IMR-90 (cell line): ENCODE measurements around the gene KCNK6. TPM values are rescaled to one million over a fixed set of nuclear protein-coding genes. Genes with fewer than 3 reads are reported as not detected.

ENCODE experiments used
- ATAC-seq: fragments of 200-7000 bp; cut with Tn5 transposase; 2 replicates; pipeline ENCODE4 v1.9.1; 2020; ENCODE audit warnings: low read depth, mild to moderate bottlenecking, moderate library complexity
- BruUV-seq: library from RNA; stranded (reverse); fragments of 400-500 nt; replicated peaks from 2 replicates; lab custom pipeline; 2021; lab: Mats Ljungman, UMichigan
- CTCF ChIA-PET: fragments of 300-600 bp; formaldehyde crosslinking; extraction: SDS; loops from one replicate; lab custom pipeline; 2021; ENCODE audit warnings: antibody characterized with exemption; lab: Yijun Ruan, JAX
- POLR2A ChIA-PET: fragments of 300-600 bp; sonication (Branson Sonifier 250); formaldehyde crosslinking; loops from one replicate; lab custom pipeline; 2022; ENCODE audit warnings: antibody characterized with exemption; ENCODE audit not compliant: unreplicated experiment; lab: Charles Lee
- DNase-seq: peaks from one replicate; pipeline ENCODE4 v3.0.0; 2013
- H2AFZ ChIP-seq: replicated peaks from 2 replicates; pipeline ENCODE3; 2013; ENCODE audit warnings: low read length, mild to moderate bottlenecking; ENCODE audit not compliant: poor library complexity
- H2AK5ac ChIP-seq: 2 replicates; pipeline ENCODE4 v1.6.1; 2013; ENCODE audit warnings: low read depth, low read length, inconsistent platforms
- H2AK9ac ChIP-seq: replicated peaks from 2 replicates; pipeline ENCODE3; 2013; ENCODE audit warnings: mild to moderate bottlenecking, low read depth, low read length, moderate library complexity; ENCODE audit not compliant: poor library complexity
- H2BK120ac ChIP-seq: 2 replicates; pipeline ENCODE4 v1.6.1; 2013; ENCODE audit warnings: low read depth, low read length, inconsistent platforms
- H2BK15ac ChIP-seq: 3 replicates; pipeline ENCODE4 v1.6.1; 2013; ENCODE audit warnings: low read depth, low read length, inconsistent platforms
- H2BK20ac ChIP-seq: 2 replicates; pipeline ENCODE4 v1.6.1; 2013; ENCODE audit warnings: low read depth, mild to moderate bottlenecking, inconsistent platforms, low read length, moderate library complexity
- H2BK5ac ChIP-seq: 2 replicates; pipeline ENCODE4 v1.6.1; 2013; ENCODE audit warnings: mild to moderate bottlenecking, low read depth, low read length, inconsistent platforms; ENCODE audit not compliant: poor library complexity, severe bottlenecking
- H3K14ac ChIP-seq: replicated peaks from 2 replicates; pipeline ENCODE4 v1.6.1; 2013; ENCODE audit warnings: low read depth, low read length, inconsistent platforms
- H3K18ac ChIP-seq: 2 replicates; pipeline ENCODE4 v1.6.1; 2013; ENCODE audit warnings: low read depth, low read length, control low read depth
- H3K23ac ChIP-seq: 2 replicates; pipeline ENCODE4 v1.6.1; 2013; ENCODE audit warnings: low read depth, low read length, inconsistent platforms
- H3K27ac ChIP-seq: 2 replicates; pipeline ENCODE4 v1.5.1; 2013; ENCODE audit warnings: mild to moderate bottlenecking, control low read depth, low read length; ENCODE audit not compliant: insufficient read depth
- H3K27me3 ChIP-seq: 2 replicates; pipeline ENCODE4 v1.6.1; 2013; ENCODE audit warnings: low read length; ENCODE audit not compliant: control insufficient read depth, insufficient read depth
- H3K36me3 ChIP-seq: 2 replicates; pipeline ENCODE4 v1.6.1; 2013; ENCODE audit warnings: low read length, mixed read lengths; ENCODE audit not compliant: control insufficient read depth, insufficient read depth
- H3K4ac ChIP-seq: 2 replicates; pipeline ENCODE4 v1.6.1; 2013; ENCODE audit warnings: low read depth, low read length, inconsistent platforms
- H3K4me1 ChIP-seq: 2 replicates; pipeline ENCODE4 v1.6.1; 2013; ENCODE audit warnings: low read length, mixed read lengths; ENCODE audit not compliant: control insufficient read depth, insufficient read depth
- H3K4me2 ChIP-seq: 2 replicates; pipeline ENCODE4 v1.6.1; 2013; ENCODE audit warnings: low read depth, mild to moderate bottlenecking, control low read depth, low read length, moderate library complexity
- H3K4me3 ChIP-seq: 2 replicates; pipeline ENCODE4 v1.5.1; 2013; ENCODE audit warnings: low read depth, mild to moderate bottlenecking, control low read depth, low read length, moderate library complexity; ENCODE audit not compliant: insufficient read depth
- H3K56ac ChIP-seq: 2 replicates; pipeline ENCODE4 v1.6.1; 2013; ENCODE audit warnings: low read length, inconsistent platforms; ENCODE audit not compliant: insufficient read depth; ENCODE audit errors: extremely low read depth
- H3K79me1 ChIP-seq, 2 experiments: 2 replicates each; pipeline ENCODE4 v1.6.1; 2013; ENCODE audit warnings: low read length in 2 of 2, inconsistent platforms in 1 of 2, low read depth in 1 of 2
- H3K9ac ChIP-seq: 2 replicates; pipeline ENCODE4 v1.6.1; 2013; ENCODE audit warnings: low read depth, low read length, control low read depth
- H3K9me1 ChIP-seq: 2 replicates; pipeline ENCODE4 v1.6.1; 2013; ENCODE audit warnings: low read length, inconsistent platforms; ENCODE audit not compliant: insufficient read depth
- H3K9me3 ChIP-seq: 2 replicates; pipeline ENCODE4 v1.6.1; 2013; ENCODE audit warnings: low read length; ENCODE audit not compliant: control insufficient read depth, insufficient read depth
- H4K20me1 ChIP-seq: 2 replicates; pipeline ENCODE4 v1.6.1; 2013; ENCODE audit warnings: low read length, inconsistent platforms; ENCODE audit not compliant: insufficient read depth
- H4K5ac ChIP-seq: 2 replicates; pipeline ENCODE4 v1.6.1; 2013; ENCODE audit warnings: mild to moderate bottlenecking, low read depth, low read length, control low read depth
- H4K8ac ChIP-seq, 2 experiments: 2 replicates each; pipeline ENCODE4 v1.6.1; 2013; ENCODE audit warnings: low read depth in 2 of 2, low read length in 2 of 2, control low read depth in 1 of 2, inconsistent platforms in 1 of 2
- H4K91ac ChIP-seq: 2 replicates; pipeline ENCODE4 v1.6.1; 2013; ENCODE audit warnings: low read depth, low read length, inconsistent platforms; ENCODE audit not compliant: insufficient read depth
- CEBPB ChIP-seq: IDR thresholded peaks from 2 replicates; pipeline ENCODE4 v1.6.1; 2012; ENCODE audit warnings: low read depth, low read length, improper control_type of control experiment
- ELK1 ChIP-seq: fragments of 150-350 bp; IDR thresholded peaks from 2 replicates; pipeline ENCODE4 v1.6.1; 2016; ENCODE audit warnings: low read depth, mild to moderate bottlenecking, low read length, moderate library complexity, borderline replicate concordance
- FOS ChIP-seq: fragments of 150-350 bp; IDR thresholded peaks from 2 replicates; pipeline ENCODE4 v1.6.1; 2016; ENCODE audit warnings: low read depth, low read length
- MAFK ChIP-seq: IDR thresholded peaks from 2 replicates; pipeline ENCODE4 v1.6.1; 2012; ENCODE audit warnings: low read depth, low read length, improper control_type of control experiment
- NFE2L2 ChIP-seq: fragments of 150-350 bp; IDR thresholded peaks from 2 replicates; pipeline ENCODE4 v1.6.1; 2016; ENCODE audit warnings: low read depth, mild to moderate bottlenecking, low read length
- RAD21 ChIP-seq: IDR thresholded peaks from 2 replicates; pipeline ENCODE4 v1.6.1; 2012; ENCODE audit warnings: low read length, improper control_type of control experiment
- RCOR1 ChIP-seq: IDR thresholded peaks from 2 replicates; pipeline ENCODE4 v1.6.1; 2012; ENCODE audit warnings: mild to moderate bottlenecking, low read length, improper control_type of control experiment; ENCODE audit not compliant: insufficient replicate concordance
- WGBS, 2 experiments: methylation state at CpG; one replicate each; pipeline versions ENCODE4 v1.1.5 to v1.1.7; 2013; ENCODE audit warnings: missing lambda C conversion rate in 2 of 2; ENCODE audit not compliant: insufficient read length in 1 of 2; ENCODE audit errors: extremely low coverage in 2 of 2; 5-methylcytosine and 5-hydroxymethylcytosine counted together
- dilution Hi-C: fragments of 300-500 bp; cut with HindIII; formaldehyde crosslinking; loops from one replicate; pipeline ENCODE4 v1.14.3; 2018; ENCODE audit warnings: low sequenced_read_pairs; ENCODE audit not compliant: unreplicated experiment
- in situ Hi-C: fragments of 300-500 bp; cut with MboI; formaldehyde crosslinking; loops from 3 replicates; pipeline ENCODE4 v1.14.3; 2019; ENCODE audit warnings: low sequenced_read_pairs, inconsistent platforms, mixed read lengths
- intact Hi-C: fragments of 100-400 bp; cut with micrococcal nuclease; formaldehyde crosslinking; loops from 2 replicates; pipeline ENCODE4 v1.10.0; 2022
- polyA plus RNA-seq, 3 experiments: library from polyadenylated mRNA; depleted of rRNA; stranded (reverse); fragments of >200 nt; gene quantifications; 2 replicates each; pipeline ENCODE4 v1.2.3, GENCODE V29; 2012; ENCODE audit warnings: low replicate concordance in 1 of 3
- total RNA-seq: library from RNA; depleted of rRNA; stranded (reverse); fragments of >200 nt; gene quantifications from 2 replicates; pipeline ENCODE4 v1.2.3, GENCODE V29; 2012
- TF ChIP-seq, protein P1 (sequence below): fragments of 150-350 bp; IDR thresholded peaks from 2 replicates; pipeline ENCODE4 v1.6.1; 2017; ENCODE audit warnings: mild to moderate bottlenecking, antibody characterized with exemption, low read length, low read depth

Gene KCNK6
- total and polyA plus RNA-seq, 2 of the 4 experiments (the other 2 are of a cell fraction), result 2.7 to 4.5 TPM

DNA sequence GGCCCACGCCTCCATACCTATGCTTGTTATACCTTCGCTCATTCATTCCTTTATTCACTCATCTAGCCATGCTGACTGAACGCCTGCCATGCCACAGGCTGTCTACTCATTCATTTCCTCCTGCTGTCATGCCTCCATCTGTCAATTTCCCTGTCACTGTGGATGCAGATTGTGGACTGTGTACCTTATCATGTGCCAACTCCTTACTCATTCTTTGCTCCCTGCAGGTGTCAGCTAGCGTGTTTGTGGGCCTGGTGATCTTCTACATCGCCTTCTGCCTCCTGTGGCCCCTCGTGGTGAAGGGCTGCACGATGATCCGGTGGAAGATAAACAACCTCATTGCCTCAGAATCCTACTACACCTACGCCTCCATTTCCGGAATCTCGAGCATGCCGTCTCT, 50.7 kb downstream of the KCNK6 start:
- H2BK120ac ChIP-seq, result no peak overlapping the region
- ATAC-seq (no peak), DNase-seq (no peak)
- WGBS, 2 experiments, result 61% methylated on average over 10 of the region's 12 CpGs; no CpG with 5 or more reads in 1 of the 2 experiments
- H3K9me1 ChIP-seq, result no peaks in the 10 kb centered on the region
- H3K9me3 ChIP-seq, result no peaks in the 10 kb centered on the region
- ChIA-PET CTCF (no interaction called here), POLR2A (no interaction called here)
- no peak overlapping the region for H4K91ac ChIP-seq
- H4K8ac ChIP-seq, result no peak overlapping the region
- H3K9ac ChIP-seq, result no peak overlapping the region
- H3K4me3 ChIP-seq, result no peak overlapping the region
- no peak overlapping the region for H3K18ac ChIP-seq
- no peak overlapping the region; the same call in 1 of the 2 replicates for H3K23ac ChIP-seq
- H2AFZ ChIP-seq, result no peak overlapping the region
- no peak overlapping the region for H3K4me2 ChIP-seq
- no peak overlapping the region for H2BK20ac ChIP-seq
- H3K4ac ChIP-seq, result no peak overlapping the region
- no peak for TF ChIP-seq CEBPB
- TF ChIP-seq RAD21, result no peak
- TF ChIP-seq, protein P1, sequence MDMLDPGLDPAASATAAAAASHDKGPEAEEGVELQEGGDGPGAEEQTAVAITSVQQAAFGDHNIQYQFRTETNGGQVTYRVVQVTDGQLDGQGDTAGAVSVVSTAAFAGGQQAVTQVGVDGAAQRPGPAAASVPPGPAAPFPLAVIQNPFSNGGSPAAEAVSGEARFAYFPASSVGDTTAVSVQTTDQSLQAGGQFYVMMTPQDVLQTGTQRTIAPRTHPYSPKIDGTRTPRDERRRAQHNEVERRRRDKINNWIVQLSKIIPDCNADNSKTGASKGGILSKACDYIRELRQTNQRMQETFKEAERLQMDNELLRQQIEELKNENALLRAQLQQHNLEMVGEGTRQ, result no peak
- no peak for TF ChIP-seq MAFK
- no peak for TF ChIP-seq FOS
- no peak for TF ChIP-seq RCOR1
- TF ChIP-seq ELK1, result no peak
- TF ChIP-seq NFE2L2, result no peak
- H2AK9ac ChIP-seq, result no peak overlapping the region
- no peaks in the 10 kb centered on the region for H3K4me1 ChIP-seq
- H3K27me3 ChIP-seq, result peaks cover 25% of the 10 kb centered on the region
- H4K5ac ChIP-seq, result no peak overlapping the region
- peaks cover 2% of the 10 kb centered on the region for H4K20me1 ChIP-seq
- intact Hi-C loops (no loop called here), dilution Hi-C loops (no loop called here), in situ Hi-C loops (no loop called here)
- no peak overlapping the region for H2BK15ac ChIP-seq
- H2AK5ac ChIP-seq, result no peak overlapping the region
- H3K27ac ChIP-seq, result no peak overlapping the region
- no peak overlapping the region for H2BK5ac ChIP-seq
- H3K56ac ChIP-seq, result no peak overlapping the region
- H3K79me1 ChIP-seq, result peaks cover 2 to 6% of the 10 kb centered on the region in 2 experiments; a peak in 2 of 4 replicates
- no peak overlapping the region for H3K14ac ChIP-seq
- no peaks in the 10 kb centered on the region for H3K36me3 ChIP-seq
- BruUV-seq, result no TSS peak
